KMS-11 (cell line): ENCODE results near the gene RAN.

ENCODE experiments used
- H2AFZ ChIP-seq: fragments of 200-600 bp; sonication (generic); 2 replicates; pipeline ENCODE4 v1.6.1; 2016; ENCODE audit warnings: antibody characterized with exemption, mixed run types, low read depth
- H3K27ac ChIP-seq: fragments of 200-600 bp; sonication (generic); 2 replicates; pipeline ENCODE4 v1.6.1; 2016; ENCODE audit warnings: mild to moderate bottlenecking, mixed run types
- H3K27me3 ChIP-seq: fragments of 200-600 bp; sonication (generic); 2 replicates; pipeline ENCODE4 v1.6.1; 2017; ENCODE audit warnings: mild to moderate bottlenecking, low read depth, mixed run types, moderate library complexity; ENCODE audit not compliant: insufficient read depth
- H3K36me3 ChIP-seq: fragments of 200-600 bp; sonication (generic); 2 replicates; pipeline ENCODE4 v1.6.1; 2017; ENCODE audit warnings: mild to moderate bottlenecking, mixed run types; ENCODE audit not compliant: insufficient read depth
- H3K4me1 ChIP-seq: fragments of 200-600 bp; sonication (generic); 2 replicates; pipeline ENCODE4 v1.6.1; 2016; ENCODE audit warnings: mild to moderate bottlenecking, low read depth, mixed run types; ENCODE audit not compliant: poor library complexity, severe bottlenecking
- H3K4me2 ChIP-seq: fragments of 200-600 bp; sonication (generic); 2 replicates; pipeline ENCODE4 v1.7.0; 2016; ENCODE audit warnings: mild to moderate bottlenecking, mixed run types
- H3K4me3 ChIP-seq: fragments of 200-600 bp; sonication (generic); IDR thresholded peaks from 2 replicates; pipeline ENCODE4 v1.6.1; 2017; ENCODE audit warnings: low read depth, low read length, mixed read lengths; ENCODE audit not compliant: insufficient read depth
- H3K79me2 ChIP-seq: fragments of 200-600 bp; sonication (generic); 2 replicates; pipeline ENCODE4 v1.6.1; 2016; ENCODE audit warnings: low read depth, mixed run types; ENCODE audit not compliant: insufficient read depth
- H3K9ac ChIP-seq: fragments of 200-600 bp; sonication (generic); 2 replicates; pipeline ENCODE4 v1.6.1; 2016; ENCODE audit warnings: mild to moderate bottlenecking, mixed run types
- H4K20me1 ChIP-seq: fragments of 200-600 bp; sonication (generic); 2 replicates; pipeline ENCODE4 v1.6.1; 2016; ENCODE audit warnings: mild to moderate bottlenecking, mixed run types; ENCODE audit not compliant: insufficient read depth
- CTCF ChIP-seq: fragments of 200-600 bp; sonication (generic); conservative IDR thresholded peaks from 2 replicates; pipeline ENCODE4 v1.6.1; 2017; ENCODE audit warnings: low read depth, mild to moderate bottlenecking, antibody characterized with exemption, low read length, moderate library complexity, mixed read lengths

RAN gene

GRCh38 chr12:130878193-130879185 is 6.6 kb downstream of the RAN start:
- Histone ChIP-seq H3K4me3 (no peak overlapping the region), H2AFZ (no peak overlapping the region), H3K4me2 (no peak overlapping the region), H3K27me3 (no peaks in the 10 kb centered on the region), H3K27ac (no peak overlapping the region; the same call in 1 of the 2 replicates), H3K36me3 (no peaks in the 10 kb centered on the region; the same call in 1 of the 2 replicates), H4K20me1 (no peaks in the 10 kb centered on the region), H3K4me1 (peaks cover 36% of the 10 kb centered on the region), H3K9ac (no peak overlapping the region), H3K79me2 (peaks cover 14% of the 10 kb centered on the region)
- TF ChIP-seq CTCF = no peak

- Histone ChIP-seq H3K79me2 (peaks cover 7% of the 10 kb centered on the region), H3K4me1 (peaks cover 29% of the 10 kb centered on the region), H3K9ac (no peak overlapping the region; the same call in 1 of the 2 replicates), H3K27ac (no peak overlapping the region), H3K27me3 (no peaks in the 10 kb centered on the region), H2AFZ (no peak overlapping the region), H3K36me3 (no peaks in the 10 kb centered on the region; the same call in 1 of the 2 replicates), H3K4me3 (no peak overlapping the region), H3K4me2 (peak overlapping the region; percentile 44; the same call in 1 of the 2 replicates), H4K20me1 (no peaks in the 10 kb centered on the region)
- TF ChIP-seq CTCF = no peak
Measured at GRCh38 chr12:130879212-130879686, 7.4 kb downstream of the RAN start.

GRCh38 chr12:130879781-130880389 is 8.0 kb downstream of the RAN start:
- peaks cover under 1% of the 10 kb centered on the region; the same call in 1 of the 2 replicates for H3K79me2 ChIP-seq
- peak overlapping the region; percentile 18; the same call in 1 of the 2 replicates for H2AFZ ChIP-seq
- no peak for TF ChIP-seq CTCF
- H4K20me1 ChIP-seq = no peaks in the 10 kb centered on the region
- no peak overlapping the region for H3K4me3 ChIP-seq
- H3K27ac ChIP-seq = no peak overlapping the region
- no peaks in the 10 kb centered on the region; the same call in 1 of the 2 replicates for H3K36me3 ChIP-seq
- peak overlapping the region; percentile 11; the same call in 1 of the 2 replicates for H3K9ac ChIP-seq
- H3K4me1 ChIP-seq = peaks cover 23% of the 10 kb centered on the region
- no peaks in the 10 kb centered on the region for H3K27me3 ChIP-seq
- H3K4me2 ChIP-seq = peak overlapping the region; percentile 44

- H3K27me3 ChIP-seq = no peaks in the 10 kb centered on the region
- H3K4me3 ChIP-seq = no peak overlapping the region
Measured at GRCh38 chr12:130880411-130880885, 8.6 kb downstream of the RAN start.

More at GRCh38 chr12:130880411-130880885, 8.6 kb downstream of the RAN start:
- no peak for TF ChIP-seq CTCF
- Histone ChIP-seq H2AFZ (peak overlapping the region; percentile 18; the same call in 1 of the 2 replicates), H3K27ac (no peak overlapping the region), H3K4me1 (peaks cover 17% of the 10 kb centered on the region), H4K20me1 (no peaks in the 10 kb centered on the region), H3K9ac (peak overlapping the region; percentile 11; the same call in 1 of the 2 replicates), H3K36me3 (no peaks in the 10 kb centered on the region; the same call in 1 of the 2 replicates), H3K4me2 (peak overlapping the region; percentile 44), H3K79me2 (no peaks in the 10 kb centered on the region)
